HCT116 (cell line): ENCODE data around the gene CREB3L1. TPM values are rescaled to one million over a fixed set of nuclear protein-coding genes. Genes with fewer than 3 reads are reported as not detected.

ENCODE experiments used
- ATAC-seq: fragments of 200-7000 bp; cut with Tn5 transposase; 2 replicates; pipeline ENCODE4 v1.9.1; 2020; ENCODE audit warnings: mild to moderate bottlenecking, moderate library complexity
- BruUV-seq: library from RNA; stranded (reverse); fragments of 400-500 nt; replicated peaks from 2 replicates; lab custom pipeline; 2021; lab: Mats Ljungman, UMichigan
- CTCF ChIA-PET: fragments of 300-600 bp; sonication (Branson Sonifier 250); formaldehyde crosslinking; loops from one replicate; lab custom pipeline; 2021; ENCODE audit warnings: antibody characterized with exemption; lab: Charles Lee
- POLR2A ChIA-PET: fragments of 300-600, 350-600 bp; sonication (Branson Sonifier 250); formaldehyde crosslinking; loops from one replicate; lab custom pipeline; 2021; ENCODE audit warnings: antibody characterized with exemption; lab: Charles Lee
- RAD21 ChIA-PET, 2 experiments: fragments of 300-600 bp; sonication (Branson Sonifier 250); formaldehyde crosslinking; loops; one replicate each; lab custom pipeline; 2023; ENCODE audit warnings: low total read pairs in 2 of 2; ENCODE audit not compliant: uncharacterized antibody in 2 of 2, unreplicated experiment in 2 of 2, low non-redundant PET in 1 of 2; lab: Charles Lee
- DNase-seq: peaks from one replicate; pipeline ENCODE4 v3.0.0-alpha.2; 2010; ENCODE audit warnings: low read depth, low spot score
- H2AFZ ChIP-seq: fragments of 200-600 bp; shearing (Covaris generic), sonication (generic); 2 replicates; pipeline ENCODE4 v1.6.1; 2017; ENCODE audit warnings: low read depth, mixed run types, mixed read lengths, antibody characterized with exemption, low read length; ENCODE audit not compliant: poor library complexity, severe bottlenecking
- H3K27ac ChIP-seq: 2 replicates; pipeline ENCODE4 v1.5.1; 2012; ENCODE audit warnings: low read depth, low read length
- H3K27me3 ChIP-seq: fragments of 200-600 bp; sonication (generic); 2 replicates; pipeline ENCODE4 v1.6.1; 2016; ENCODE audit warnings: mixed run types, low read length, mixed read lengths; ENCODE audit not compliant: insufficient read depth
- H3K36me3 ChIP-seq, 2 experiments: fragments of 200-500 bp in 1 of 2; fragments of 200-600 bp in 1 of 2; sonication (Bioruptor generic) in 1 of 2; sonication (generic) in 1 of 2; 2 replicates each; pipeline versions ENCODE4 v1.5.1 to v1.6.1; 2014 to 2016; ENCODE audit warnings: low read length in 2 of 2, inconsistent platforms in 1 of 2, mixed read lengths in 1 of 2, mixed run types in 1 of 2; ENCODE audit not compliant: insufficient read depth in 2 of 2, control insufficient read depth in 1 of 2
- H3K4me1 ChIP-seq, 2 experiments: fragments of 200-600 bp in 1 of 2; sonication (generic) in 1 of 2; 2 replicates each; pipeline versions ENCODE4 v1.5.1 to v1.6.1; 2012 to 2017; ENCODE audit warnings: low read length in 2 of 2, inconsistent platforms in 1 of 2, mild to moderate bottlenecking in 1 of 2, mixed read lengths in 1 of 2, mixed run types in 1 of 2, moderate library complexity in 1 of 2; ENCODE audit not compliant: insufficient read depth in 2 of 2, control insufficient read depth in 1 of 2
- H3K4me2 ChIP-seq: fragments of 200-600 bp; sonication (generic); 2 replicates; pipeline ENCODE4 v1.6.1; 2017; ENCODE audit warnings: mixed run types, low read length, mixed read lengths
- H3K4me3 ChIP-seq, 2 experiments: fragments of 200-600 bp in 1 of 2; sonication (generic) in 1 of 2; replicated peaks in 1 of 2; 2 replicates each; pipeline ENCODE4 v1.5.1; 2011 to 2016; ENCODE audit warnings: low read length in 2 of 2, control low read depth in 1 of 2, low read depth in 1 of 2, mild to moderate bottlenecking in 1 of 2, mixed read lengths in 1 of 2, mixed run types in 1 of 2
- H3K79me2 ChIP-seq: fragments of 200-600 bp; sonication (generic); 2 replicates; pipeline ENCODE4 v1.6.1; 2017; ENCODE audit warnings: mild to moderate bottlenecking, mixed run types, low read length, moderate library complexity, mixed read lengths; ENCODE audit not compliant: insufficient read depth
- H3K9ac ChIP-seq: fragments of 200-600 bp; sonication (generic); 2 replicates; pipeline ENCODE4 v1.6.1; 2016; ENCODE audit warnings: low read length, mixed read lengths
- H3K9me2 ChIP-seq: fragments of 200-600 bp; sonication (generic), shearing (Covaris generic); 2 replicates; pipeline ENCODE4 v1.6.1; 2017; ENCODE audit warnings: mixed run types, mild to moderate bottlenecking, moderate library complexity; ENCODE audit not compliant: insufficient read depth
- H3K9me3 ChIP-seq, 2 experiments: fragments of 200-500 bp in 1 of 2; fragments of 200-600 bp in 1 of 2; sonication (Bioruptor generic) in 1 of 2; sonication (generic) in 1 of 2; 2 replicates each; pipeline ENCODE4 v1.6.1; 2014 to 2017; ENCODE audit warnings: low read length in 2 of 2, mixed read lengths in 2 of 2, inconsistent platforms in 1 of 2, low read depth in 1 of 2, mild to moderate bottlenecking in 1 of 2, mixed run types in 1 of 2, moderate library complexity in 1 of 2; ENCODE audit not compliant: control insufficient read depth in 1 of 2, insufficient read depth in 1 of 2
- H4K20me1 ChIP-seq: fragments of 200-600 bp; sonication (generic), shearing (Covaris generic); 2 replicates; pipeline ENCODE4 v1.6.1; 2017; ENCODE audit warnings: mixed run types, mild to moderate bottlenecking, moderate library complexity; ENCODE audit not compliant: insufficient read depth
- ATF3 ChIP-seq: IDR thresholded peaks from 2 replicates; pipeline ENCODE4 v1.6.1; 2012
- CBX3 ChIP-seq: IDR thresholded peaks from 2 replicates; pipeline ENCODE4 v1.6.1; 2012; ENCODE audit warnings: low read depth
- CEBPB ChIP-seq: IDR thresholded peaks from 2 replicates; pipeline ENCODE4 v1.6.1; 2012; ENCODE audit warnings: low read depth
- EGR1 ChIP-seq: IDR thresholded peaks from 2 replicates; pipeline ENCODE4 v1.6.1; 2012; ENCODE audit warnings: low read depth
- ELF1 ChIP-seq: IDR thresholded peaks from 2 replicates; pipeline ENCODE4 v1.6.1; 2012; ENCODE audit warnings: low read depth, borderline replicate concordance
- EZH2 ChIP-seq: fragments of 200-600 bp; sonication (generic); IDR thresholded peaks from 2 replicates; pipeline ENCODE4 v1.6.1; 2017; ENCODE audit warnings: antibody characterized with exemption, mixed run types
- EZH2phosphoT487 ChIP-seq: fragments of 200-600 bp; IDR thresholded peaks from 2 replicates; pipeline ENCODE4 v1.6.1; 2018; ENCODE audit warnings: antibody characterized with exemption, borderline replicate concordance
- JUND ChIP-seq: IDR thresholded peaks from 2 replicates; pipeline ENCODE4 v1.6.1; 2012
- POLR2A ChIP-seq: IDR thresholded peaks from 2 replicates; pipeline ENCODE4 v1.7.0; 2011; ENCODE audit warnings: borderline replicate concordance; ENCODE audit not compliant: insufficient read depth, insufficient read length; ENCODE audit errors: extremely low read depth
- POLR2AphosphoS5 ChIP-seq: IDR thresholded peaks from 2 replicates; pipeline ENCODE4 v1.6.1; 2011; ENCODE audit warnings: mild to moderate bottlenecking, low read depth, low read length, moderate library complexity
- RAD21 ChIP-seq: IDR thresholded peaks from 2 replicates; pipeline ENCODE4 v1.6.1; 2012; ENCODE audit warnings: low read depth, mild to moderate bottlenecking
- REST ChIP-seq: IDR thresholded peaks from 2 replicates; pipeline ENCODE4 v1.6.1; 2012; ENCODE audit warnings: low read depth
- SIN3A ChIP-seq: IDR thresholded peaks from 2 replicates; pipeline ENCODE4 v1.6.1; 2012; ENCODE audit warnings: low read depth
- SP1 ChIP-seq: IDR thresholded peaks from 2 replicates; pipeline ENCODE4 v1.6.1; 2012; ENCODE audit warnings: low read depth
- SRF ChIP-seq: IDR thresholded peaks from 2 replicates; pipeline ENCODE4 v1.6.1; 2012; ENCODE audit warnings: low read depth
- TCF7L2 ChIP-seq: IDR thresholded peaks from 2 replicates; pipeline ENCODE4 v1.7.0; 2011; ENCODE audit warnings: borderline replicate concordance, inconsistent platforms; ENCODE audit not compliant: insufficient read depth, insufficient read length; ENCODE audit errors: extremely low read depth
- ZBTB33 ChIP-seq: IDR thresholded peaks from 2 replicates; pipeline ENCODE4 v1.6.1; 2011; ENCODE audit warnings: mild to moderate bottlenecking, low read length, moderate library complexity; ENCODE audit not compliant: insufficient replicate concordance; ENCODE audit errors: extremely low read depth
- ZFX ChIP-seq: fragments of 450-650 bp; IDR thresholded peaks from 2 replicates; pipeline ENCODE4 v1.6.1; 2017
- intact Hi-C: fragments of 100-400 bp; cut with micrococcal nuclease; formaldehyde crosslinking; loops from 2 replicates; pipeline ENCODE4 v1.10.0; 2022
- total RNA-seq: library from RNA; stranded (reverse); gene quantifications from one replicate; pipeline ENCODE4 v1.2.1, GENCODE V29; 2021; ENCODE audit not compliant: unreplicated experiment
- TF ChIP-seq, protein P1 (sequence below), 3 experiments: fragments of 200-600 bp in 1 of 3; sonication (generic) in 1 of 3; IDR thresholded peaks in 2 of 3; conservative IDR thresholded peaks in 1 of 3; 2 replicates each; pipeline ENCODE4 v1.5.1; 2012 to 2017; ENCODE audit warnings: low read depth in 2 of 3, low read length in 2 of 3, antibody characterized with exemption in 1 of 3, borderline replicate concordance in 1 of 3, control low read depth in 1 of 3, mild to moderate bottlenecking in 1 of 3, mixed read lengths in 1 of 3, mixed run types in 1 of 3, moderate library complexity in 1 of 3; ENCODE audit not compliant: insufficient read depth in 1 of 3

CREB3L1 gene
- total RNA-seq, 1 experiment from 2014 or later: 0.37 TPM

GRCh38 chr11:46362156-46363030, 84.9 kb downstream of the CREB3L1 start:
- peak overlapping the region; percentile 47 for H3K27ac ChIP-seq
- CTCF ChIA-PET: interaction anchor here (1.6 to 2.5 kb wide), 3 partner anchors 10 to 21 kb away, joined by 6 to 10 read pairs (median 7); no protein-coding TSS in a partner anchor
- DNase-seq: no peak
- POLR2A ChIA-PET: no interaction called here
- no peak for TF ChIP-seq EZH2
- TF ChIP-seq, protein P1, sequence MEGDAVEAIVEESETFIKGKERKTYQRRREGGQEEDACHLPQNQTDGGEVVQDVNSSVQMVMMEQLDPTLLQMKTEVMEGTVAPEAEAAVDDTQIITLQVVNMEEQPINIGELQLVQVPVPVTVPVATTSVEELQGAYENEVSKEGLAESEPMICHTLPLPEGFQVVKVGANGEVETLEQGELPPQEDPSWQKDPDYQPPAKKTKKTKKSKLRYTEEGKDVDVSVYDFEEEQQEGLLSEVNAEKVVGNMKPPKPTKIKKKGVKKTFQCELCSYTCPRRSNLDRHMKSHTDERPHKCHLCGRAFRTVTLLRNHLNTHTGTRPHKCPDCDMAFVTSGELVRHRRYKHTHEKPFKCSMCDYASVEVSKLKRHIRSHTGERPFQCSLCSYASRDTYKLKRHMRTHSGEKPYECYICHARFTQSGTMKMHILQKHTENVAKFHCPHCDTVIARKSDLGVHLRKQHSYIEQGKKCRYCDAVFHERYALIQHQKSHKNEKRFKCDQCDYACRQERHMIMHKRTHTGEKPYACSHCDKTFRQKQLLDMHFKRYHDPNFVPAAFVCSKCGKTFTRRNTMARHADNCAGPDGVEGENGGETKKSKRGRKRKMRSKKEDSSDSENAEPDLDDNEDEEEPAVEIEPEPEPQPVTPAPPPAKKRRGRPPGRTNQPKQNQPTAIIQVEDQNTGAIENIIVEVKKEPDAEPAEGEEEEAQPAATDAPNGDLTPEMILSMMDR (IDR thresholded peaks at IDR 0.05 in 2 of 3, conservative IDR thresholded peaks at IDR 0.05 in 1 of 3; ENCODE audit: borderline replicate concordance in 1 of 3, insufficient read depth in 1 of 3, low read depth in 2 of 3, low read length in 2 of 3): no peak
- TF ChIP-seq EZH2phosphoT487: no peak
- TF ChIP-seq TCF7L2: no peak
- no peak for TF ChIP-seq EGR1
- no peak for TF ChIP-seq SP1
- TF ChIP-seq POLR2A: no peak
- no peak for TF ChIP-seq ATF3
- no peak for TF ChIP-seq REST
- no peak for TF ChIP-seq RAD21
- no peak for TF ChIP-seq POLR2AphosphoS5
- TF ChIP-seq ZBTB33: no peak
- TF ChIP-seq SRF: no peak
- no peak for TF ChIP-seq JUND
- TF ChIP-seq CEBPB: no peak
- no peak for TF ChIP-seq ZFX
- TF ChIP-seq SIN3A: no peak
- no peak for TF ChIP-seq ELF1
- TF ChIP-seq CBX3: no peak
- TF ChIP-seq, all 23 proteins: peak for 0
- Histone ChIP-seq H3K9me3 (no peaks in the 10 kb centered on the region), H4K20me1 (no peaks in the 10 kb centered on the region), H3K36me3 (no peaks in the 10 kb centered on the region), H3K4me3 (peak overlapping the region in 1 of 2 experiments; percentile 16; a peak in 1 of 4 replicates), H3K4me1 (peaks cover 20 to 47% of the 10 kb centered on the region in 2 experiments), H2AFZ (no peak overlapping the region), H3K4me2 (peak overlapping the region; percentile 64), H3K9me2 (no peaks in the 10 kb centered on the region), H3K79me2 (peaks cover 54% of the 10 kb centered on the region), H3K27me3 (no peaks in the 10 kb centered on the region), H3K9ac (peak overlapping the region; percentile 52)
- BruUV-seq: no TSS peak
- intact Hi-C loops: no loop called here
- no peak for ATAC-seq
- RAD21 ChIA-PET: no interaction called here
